G401 (cell line): Measurements from ENCODE around the gene DMGDH. TPM values are rescaled to one million over a fixed set of nuclear protein-coding genes. Genes with fewer than 3 reads are reported as not detected.

Experiments used
- total RNA-seq: library from RNA; depleted of rRNA; stranded (reverse); fragments of >200 nt; shearing (Covaris generic); gene quantifications from 2 replicates; pipeline ENCODE4 v1.2.3, GENCODE V29; 2014; rRNA removed

The DMGDH gene
- total RNA-seq, 1 experiment from 2014 or later = not detected

Other genes with a start within 250 kb of the DMGDH start
- gene ARSB, start 84.4 kb downstream of the DMGDH start, total RNA-seq = 10.6 and 22.2 TPM in 2 replicates
- gene BHMT2, start 93 bp upstream of the DMGDH start, total RNA-seq = not detected in 2 replicates
- not detected in 2 replicates for gene BHMT, start 42.1 kb upstream of the DMGDH start, total RNA-seq
- 5.2 and 7.2 TPM in 2 replicates for gene JMY, start 166.5 kb upstream of the DMGDH start, total RNA-seq